Measurements from ENCODE around the gene TNS4.

TNS4 gene

GRCh38 chr17:40457369-40457768, 44.1 kb downstream of the TNS4 start:
- no peak for DNase-seq (ENCODE audit: low read depth)

- DNase-seq (ENCODE audit: low read depth) = no peak
Observed at GRCh38 chr17:40456396-40456951, 44.9 kb downstream of the TNS4 start.

- no peak for DNase-seq (ENCODE audit: low read depth)
Observed at GRCh38 chr17:40454613-40454995, 46.8 kb downstream of the TNS4 start.

GRCh38 chr17:40453881-40454612, 47.4 kb downstream of the TNS4 start:
- DNase-seq (ENCODE audit: low read depth) = no peak

- DNase-seq (ENCODE audit: low read depth) = no peak
Observed at GRCh38 chr17:40452921-40453378, 48.5 kb downstream of the TNS4 start.

GRCh38 chr17:40452216-40452787, 49.1 kb downstream of the TNS4 start:
- no peak for DNase-seq (ENCODE audit: low read depth)

- no peak for DNase-seq (ENCODE audit: low read depth)
Observed at GRCh38 chr17:40451420-40451819, 50.0 kb downstream of the TNS4 start.

- peak; percentile 27 for DNase-seq (ENCODE audit: low read depth)
Observed at GRCh38 chr17:40450175-40450574, 51.2 kb downstream of the TNS4 start.

- DNase-seq (ENCODE audit: low read depth) = no peak
Observed at GRCh38 chr17:40448639-40449261, 52.7 kb downstream of the TNS4 start.

GRCh38 chr17:40448213-40448638, 53.2 kb downstream of the TNS4 start:
- no peak for DNase-seq (ENCODE audit: low read depth)

- DNase-seq (ENCODE audit: low read depth) = no peak
Observed at GRCh38 chr17:40447806-40448205, 53.6 kb downstream of the TNS4 start.

- no peak for DNase-seq (ENCODE audit: low read depth)
Observed at GRCh38 chr17:40447148-40447644, 54.2 kb downstream of the TNS4 start.

- DNase-seq (ENCODE audit: low read depth) = no peak
Observed at GRCh38 chr17:40445751-40446468, 55.5 kb downstream of the TNS4 start.

GRCh38 chr17:40443988-40444899, 57.2 kb downstream of the TNS4 start:
- no peak for DNase-seq (ENCODE audit: low read depth)

GRCh38 chr17:40443196-40443987, 58.0 kb downstream of the TNS4 start, which contains the start of gene IGFBP4:
IGFBP4 (plus strand) TSS chr17:40443450; CDS start chr17:40443736, 286 bp downstream.
- DNase-seq (ENCODE audit: low read depth) = peak; percentile 59

GRCh38 chr17:40442392-40443195, 58.8 kb downstream of the TNS4 start:
- no peak for DNase-seq (ENCODE audit: low read depth)

- DNase-seq (ENCODE audit: low read depth) = no peak
Observed at GRCh38 chr17:40440166-40440565, 61.3 kb downstream of the TNS4 start.

GRCh38 chr17:40437095-40437732, 64.2 kb downstream of the TNS4 start:
- DNase-seq (ENCODE audit: low read depth) = no peak

- no peak for DNase-seq (ENCODE audit: low read depth)
Observed at GRCh38 chr17:40436636-40437035, 64.8 kb downstream of the TNS4 start.

All from activated T-cell treated with anti-CD3 and anti-CD28 coated beads for 1 hour (primary cell).